Right atrium auricular region (tissue), 2 donors: Measurements from ENCODE around the gene ADGB. TPM values are rescaled to one million over a fixed set of nuclear protein-coding genes. Genes with fewer than 3 reads are reported as not detected.

Source experiments
- DNase-seq: peaks from one replicate; pipeline ENCODE4 v3.0.0-alpha.2; 2019; ENCODE audit warnings: low spot score
- H3K27ac ChIP-seq, 2 donors: fragments of 200-600 bp; sonication (generic); 1 replicate in 1 of 2; 2 replicates in 1 of 2; pipeline ENCODE4 v1.5.1; 2016 to 2019
- H3K27me3 ChIP-seq, 2 donors: fragments of 200-600 bp; sonication (generic); one replicate each; pipeline versions ENCODE4 v1.5.1 to v1.6.0; 2017 to 2019
- H3K36me3 ChIP-seq: fragments of 200-600 bp; sonication (generic); one replicate; pipeline ENCODE4 v1.5.1; 2016
- H3K4me1 ChIP-seq, 2 donors: fragments of 200-600 bp; sonication (generic); one replicate each; pipeline versions ENCODE4 v1.5.1 to v1.6.0; 2017 to 2019
- H3K4me3 ChIP-seq, 2 donors: fragments of 200-600 bp; sonication (generic); 1 replicate in 1 of 2; 2 replicates in 1 of 2; pipeline ENCODE4 v1.5.1; 2017 to 2019; ENCODE audit warnings: mild to moderate bottlenecking in 1 of 2, moderate library complexity in 1 of 2
- H3K9me3 ChIP-seq, 2 donors: fragments of 200-600 bp; sonication (generic); one replicate each; pipeline ENCODE4 v1.5.1; 2019
- total RNA-seq, 2 donors: library from RNA; depleted of rRNA; stranded (reverse); fragments of >200 nt; gene quantifications; one replicate each; pipeline ENCODE4 v1.1.0, GENCODE V29; 2016
- TF ChIP-seq, protein P1 (sequence below), 2 donors: fragments of 200-600 bp; sonication (generic); IDR thresholded peaks; one replicate each; pipeline ENCODE4 v1.5.1; 2019; ENCODE audit warnings: antibody characterized with exemption in 2 of 2

Gene ADGB
- total RNA-seq, 2 donors from 2014 or later, result not detected

DNA sequence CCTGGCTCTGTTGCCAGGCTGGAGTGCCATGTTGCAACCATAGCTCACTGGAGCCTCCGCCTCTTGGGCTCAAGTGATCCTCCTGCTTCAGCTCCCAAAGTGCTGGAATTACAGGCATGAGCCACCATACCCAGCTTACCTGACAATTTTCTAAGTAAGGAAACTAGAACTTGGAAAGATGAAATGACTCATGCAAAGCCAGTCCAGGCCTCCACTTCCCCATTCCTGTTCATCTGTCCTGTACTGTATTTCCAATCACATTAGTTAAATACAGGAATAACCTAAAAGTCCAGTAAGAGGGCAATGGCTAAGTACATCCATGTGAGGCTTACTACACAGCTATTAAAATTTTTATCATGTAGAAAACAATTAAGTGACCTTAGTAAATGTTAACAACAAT, 8.3 kb upstream of the ADGB start:
- Histone ChIP-seq H3K9me3 (no peaks in the 10 kb centered on the region), H3K27me3 (no peaks in the 10 kb centered on the region), H3K36me3 (no peaks in the 10 kb centered on the region), H3K4me3 (no peak overlapping the region), H3K27ac (no peak overlapping the region), H3K4me1 (no peaks in the 10 kb centered on the region)
- TF ChIP-seq, protein P1, sequence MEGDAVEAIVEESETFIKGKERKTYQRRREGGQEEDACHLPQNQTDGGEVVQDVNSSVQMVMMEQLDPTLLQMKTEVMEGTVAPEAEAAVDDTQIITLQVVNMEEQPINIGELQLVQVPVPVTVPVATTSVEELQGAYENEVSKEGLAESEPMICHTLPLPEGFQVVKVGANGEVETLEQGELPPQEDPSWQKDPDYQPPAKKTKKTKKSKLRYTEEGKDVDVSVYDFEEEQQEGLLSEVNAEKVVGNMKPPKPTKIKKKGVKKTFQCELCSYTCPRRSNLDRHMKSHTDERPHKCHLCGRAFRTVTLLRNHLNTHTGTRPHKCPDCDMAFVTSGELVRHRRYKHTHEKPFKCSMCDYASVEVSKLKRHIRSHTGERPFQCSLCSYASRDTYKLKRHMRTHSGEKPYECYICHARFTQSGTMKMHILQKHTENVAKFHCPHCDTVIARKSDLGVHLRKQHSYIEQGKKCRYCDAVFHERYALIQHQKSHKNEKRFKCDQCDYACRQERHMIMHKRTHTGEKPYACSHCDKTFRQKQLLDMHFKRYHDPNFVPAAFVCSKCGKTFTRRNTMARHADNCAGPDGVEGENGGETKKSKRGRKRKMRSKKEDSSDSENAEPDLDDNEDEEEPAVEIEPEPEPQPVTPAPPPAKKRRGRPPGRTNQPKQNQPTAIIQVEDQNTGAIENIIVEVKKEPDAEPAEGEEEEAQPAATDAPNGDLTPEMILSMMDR (IDR thresholded peaks at IDR 0.05), result no peak
- no peak for DNase-seq

- H3K27me3 ChIP-seq, result no peaks in the 10 kb centered on the region
- no peak overlapping the region for H3K4me3 ChIP-seq
- TF ChIP-seq, protein P1 (IDR thresholded peaks at IDR 0.05), result no peak
- H3K9me3 ChIP-seq, result no peaks in the 10 kb centered on the region
- no peak for DNase-seq
- H3K36me3 ChIP-seq, result no peaks in the 10 kb centered on the region
- H3K27ac ChIP-seq, result no peak overlapping the region
- no peaks in the 10 kb centered on the region for H3K4me1 ChIP-seq
Measured at GRCh38 chr6:146592451-146592850, 6.3 kb upstream of the ADGB start.

- TF ChIP-seq, protein P1 (IDR thresholded peaks at IDR 0.05), result no peak
- Histone ChIP-seq H3K27ac (no peak overlapping the region), H3K4me1 (peaks cover 0 to 6% of the 10 kb centered on the region in 2 donors), H3K4me3 (no peak overlapping the region), H3K27me3 (no peaks in the 10 kb centered on the region), H3K36me3 (no peaks in the 10 kb centered on the region), H3K9me3 (no peaks in the 10 kb centered on the region)
- no peak for DNase-seq
Measured at GRCh38 chr6:146593986-146594385, 4.8 kb upstream of the ADGB start.

DNA sequence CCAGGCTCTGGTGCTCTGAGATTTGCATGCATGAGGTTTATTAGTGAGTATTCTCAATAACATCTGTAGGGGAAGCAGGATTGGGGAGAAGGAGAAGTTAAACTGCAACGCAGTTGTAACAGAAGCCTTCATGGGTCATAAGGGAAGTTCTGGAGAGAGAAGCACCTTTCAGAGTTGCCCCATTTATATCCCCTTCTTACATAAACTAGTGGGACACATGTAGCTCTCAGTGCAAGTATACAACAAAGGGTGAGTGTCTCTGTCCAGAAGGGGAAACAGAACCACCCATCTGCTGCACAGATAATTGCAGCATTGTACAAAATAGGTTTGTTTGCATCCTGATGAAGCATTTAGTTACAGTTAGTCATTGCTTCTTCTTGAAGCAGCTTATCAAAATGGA, 4.3 kb upstream of the ADGB start:
- Histone ChIP-seq H3K4me1 (peaks cover 0 to 7% of the 10 kb centered on the region in 2 donors), H3K27me3 (no peaks in the 10 kb centered on the region), H3K9me3 (no peaks in the 10 kb centered on the region), H3K36me3 (no peaks in the 10 kb centered on the region), H3K4me3 (no peak overlapping the region), H3K27ac (no peak overlapping the region)
- no peak for DNase-seq
- TF ChIP-seq, protein P1 (IDR thresholded peaks at IDR 0.05), result no peak

DNA sequence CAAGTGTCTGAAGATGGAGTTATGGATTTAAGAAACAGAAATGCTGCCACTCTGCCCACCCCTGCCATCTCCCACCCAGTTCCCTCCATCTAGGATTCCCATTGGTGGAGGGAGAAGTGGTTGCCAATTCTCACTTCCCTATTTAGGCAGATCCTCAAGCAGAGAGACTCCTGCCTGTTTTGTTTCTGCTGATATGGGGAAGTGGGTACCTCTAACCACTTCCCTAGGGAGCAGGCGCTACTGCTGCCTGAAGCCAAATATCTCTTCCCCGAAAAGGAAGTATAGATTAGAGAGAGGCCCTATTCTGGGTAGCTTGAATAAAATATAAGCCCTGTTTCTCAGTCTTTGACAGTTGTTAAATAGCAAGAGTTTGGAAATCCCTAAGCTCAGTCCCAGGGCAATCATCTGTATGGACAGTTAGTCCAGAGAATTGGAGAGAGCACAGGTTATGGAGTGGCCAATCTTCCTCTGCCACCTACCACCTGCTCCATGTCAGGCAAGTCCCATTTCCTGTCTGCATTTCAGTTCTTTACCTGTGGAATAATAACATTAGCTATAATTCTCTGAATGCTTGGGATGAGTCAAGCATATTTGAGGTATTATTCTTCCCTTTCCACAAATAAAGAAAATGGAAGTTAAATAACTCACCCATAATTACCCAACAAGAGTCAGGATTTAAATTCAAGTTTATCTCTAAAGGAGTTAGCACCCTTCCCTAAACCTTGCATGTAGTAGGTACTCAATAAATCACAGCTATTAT, 2.6 kb upstream of the ADGB start:
- Histone ChIP-seq H3K36me3 (no peaks in the 10 kb centered on the region), H3K9me3 (no peaks in the 10 kb centered on the region), H3K4me3 (no peak overlapping the region), H3K27ac (no peak overlapping the region), H3K4me1 (peaks cover 0 to 7% of the 10 kb centered on the region in 2 donors), H3K27me3 (no peaks in the 10 kb centered on the region)
- DNase-seq, result no peak
- TF ChIP-seq, protein P1 (IDR thresholded peaks at IDR 0.05), result no peak

- no peaks in the 10 kb centered on the region for H3K9me3 ChIP-seq
- no peak overlapping the region for H3K27ac ChIP-seq
- TF ChIP-seq, protein P1 (IDR thresholded peaks at IDR 0.05), result no peak
- DNase-seq, result no peak
- H3K4me3 ChIP-seq, result no peak overlapping the region
- no peaks in the 10 kb centered on the region for H3K27me3 ChIP-seq
- no peaks in the 10 kb centered on the region for H3K36me3 ChIP-seq
- peaks cover 0 to 7% of the 10 kb centered on the region in 2 donors for H3K4me1 ChIP-seq
Measured at GRCh38 chr6:146601352-146601751, 2.6 kb downstream of the ADGB start.
